Smooth muscle cell (in vitro differentiated cells): ENCODE data around the gene CARS2. TPM values are rescaled to one million over a fixed set of nuclear protein-coding genes. Genes with fewer than 3 reads are reported as not detected.

Experiments
- DNase-seq: peaks from one replicate; lab custom pipeline; 2025; ENCODE audit not compliant: unreplicated experiment; lab: John Stamatoyannopoulos, UW
- H2AFZ ChIP-seq: fragments of 200-600 bp; sonication (generic); 2 replicates; pipeline ENCODE4 v1.6.0; 2016; ENCODE audit warnings: antibody characterized with exemption, low read depth, mild to moderate bottlenecking
- H3F3A ChIP-seq: fragments of 200-600 bp; sonication (generic); 2 replicates; pipeline ENCODE4 v1.6.0; 2017; ENCODE audit warnings: antibody characterized with exemption, low read depth
- H3K27ac ChIP-seq: fragments of 200-600 bp; sonication (generic); 2 replicates; pipeline ENCODE4 v1.5.1; 2016; ENCODE audit warnings: low read depth, mild to moderate bottlenecking
- H3K27me3 ChIP-seq: fragments of 200-600 bp; sonication (generic); 2 replicates; pipeline ENCODE4 v1.6.1; 2016; ENCODE audit warnings: low read depth, mild to moderate bottlenecking
- H3K36me3 ChIP-seq: fragments of 200-600 bp; sonication (generic); 2 replicates; pipeline ENCODE4 v1.5.1; 2016; ENCODE audit warnings: low read depth
- H3K4me1 ChIP-seq: fragments of 200-600 bp; sonication (generic); 2 replicates; pipeline ENCODE4 v1.5.1; 2016; ENCODE audit warnings: low read depth
- H3K4me2 ChIP-seq: fragments of 200-600 bp; sonication (generic); 2 replicates; pipeline ENCODE4 v1.6.0; 2016; ENCODE audit warnings: mild to moderate bottlenecking
- H3K4me3 ChIP-seq: fragments of 200-600 bp; sonication (generic); 2 replicates; pipeline ENCODE4 v1.5.1; 2016; ENCODE audit warnings: mild to moderate bottlenecking
- H3K79me2 ChIP-seq: fragments of 200-600 bp; sonication (generic); 2 replicates; pipeline ENCODE4 v1.6.0; 2016; ENCODE audit warnings: low read depth, mild to moderate bottlenecking
- H3K9ac ChIP-seq: fragments of 200-600 bp; sonication (generic); 2 replicates; pipeline ENCODE4 v1.6.0; 2016; ENCODE audit warnings: low read depth
- H3K9me3 ChIP-seq: fragments of 200-600 bp; sonication (generic); replicated peaks from 2 replicates; pipeline ENCODE4 v1.5.1; 2016; ENCODE audit warnings: low read depth
- H4K20me1 ChIP-seq: fragments of 200-600 bp; sonication (generic); 2 replicates; pipeline ENCODE4 v1.6.0; 2016; ENCODE audit warnings: low read depth
- CTCF ChIP-seq: fragments of 200-600 bp; sonication (generic); IDR thresholded peaks from 2 replicates; pipeline ENCODE4 v1.5.1; 2017; ENCODE audit warnings: borderline replicate concordance, mild to moderate bottlenecking, antibody characterized with exemption; ENCODE audit not compliant: insufficient read depth, poor library complexity, severe bottlenecking
- WGBS: methylation state at CpG from one replicate; pipeline ENCODE4 v1.1.7; 2016; ENCODE audit warnings: low lambda C conversion rate; 5-methylcytosine and 5-hydroxymethylcytosine counted together
- polyA plus RNA-seq: library from polyadenylated mRNA; unstranded; fragments of >200 nt; fragmentation: Nextera tagmentation; extraction: Ambion mirVana; gene quantifications from 2 replicates; pipeline ENCODE4 v1.2.1, GENCODE V29; 2016
- total RNA-seq: library from RNA; depleted of rRNA; stranded (reverse); fragments of >200 nt; gene quantifications from 2 replicates; pipeline ENCODE4 v1.2.3, GENCODE V29; 2014

Gene CARS2
- total and polyA plus RNA-seq, 2 experiments from 2014 or later = 37.5 to 71.7 TPM

GRCh38 chr13:110643768-110644421, 62.0 kb downstream of the CARS2 start:
- H4K20me1 ChIP-seq = peaks cover 34% of the 10 kb centered on the region
- H3K4me2 ChIP-seq = no peak overlapping the region
- no peak overlapping the region for H3K4me3 ChIP-seq
- no peaks in the 10 kb centered on the region for H3F3A ChIP-seq
- H2AFZ ChIP-seq = no peak overlapping the region
- no peak for TF ChIP-seq CTCF
- H3K79me2 ChIP-seq = no peaks in the 10 kb centered on the region
- no peaks in the 10 kb centered on the region for H3K4me1 ChIP-seq
- DNase-seq = no peak
- H3K36me3 ChIP-seq = no peaks in the 10 kb centered on the region
- no peaks in the 10 kb centered on the region for H3K27me3 ChIP-seq
- whole genome bisulfite sequencing = 96% methylated on average over 13 of the region's 13 CpGs
- no peak overlapping the region for H3K27ac ChIP-seq
- no peak overlapping the region for H3K9ac ChIP-seq
- no peaks in the 10 kb centered on the region for H3K9me3 ChIP-seq

GRCh38 chr13:110643324-110643723, 62.6 kb downstream of the CARS2 start:
- TF ChIP-seq CTCF = no peak
- 98% methylated on average over 11 of the region's 11 CpGs for WGBS
- H3K36me3 ChIP-seq = no peaks in the 10 kb centered on the region

GRCh38 chr13:110642291-110642981, 63.5 kb downstream of the CARS2 start:
- Histone ChIP-seq H3K4me3 (no peak overlapping the region), H3K4me2 (no peak overlapping the region), H3K27ac (no peak overlapping the region), H2AFZ (no peak overlapping the region), H3K36me3 (no peaks in the 10 kb centered on the region), H3F3A (no peaks in the 10 kb centered on the region), H3K79me2 (no peaks in the 10 kb centered on the region), H3K27me3 (no peaks in the 10 kb centered on the region), H3K9me3 (no peaks in the 10 kb centered on the region), H3K4me1 (no peaks in the 10 kb centered on the region), H4K20me1 (peaks cover 48% of the 10 kb centered on the region), H3K9ac (no peak overlapping the region)
- no peak for TF ChIP-seq CTCF
- WGBS = 97% methylated on average over 39 of the region's 40 CpGs
- DNase-seq = no peak

More at GRCh38 chr13:110643324-110643723, 62.6 kb downstream of the CARS2 start:
- H4K20me1 ChIP-seq = peaks cover 39% of the 10 kb centered on the region
- H3K27me3 ChIP-seq = no peaks in the 10 kb centered on the region
- DNase-seq = no peak
- H3K4me1 ChIP-seq = no peaks in the 10 kb centered on the region
- H3K9ac ChIP-seq = no peak overlapping the region
- H3K27ac ChIP-seq = no peak overlapping the region
- no peaks in the 10 kb centered on the region for H3K9me3 ChIP-seq
- no peaks in the 10 kb centered on the region for H3K79me2 ChIP-seq
- H2AFZ ChIP-seq = no peak overlapping the region
- H3F3A ChIP-seq = no peaks in the 10 kb centered on the region
- no peak overlapping the region for H3K4me3 ChIP-seq
- no peak overlapping the region for H3K4me2 ChIP-seq
